Stimulated activated CD4-positive, alpha-beta T cell treated with anti-CD3 and anti-CD28 coated beads, TNF-alpha, amount 100 ng/mL, for 4 hours (primary cell): ENCODE results near the gene GPRC5C.

Experiments used
- DNase-seq, 3 experiments: peaks; one replicate each; pipeline ENCODE4 v3.0.0-alpha.2; 2020; ENCODE audit warnings: low read depth in 3 of 3

GPRC5C gene

GRCh38 chr17:74452033-74452840 is 20.3 kb downstream of the GPRC5C start:
- DNase-seq, result no peak

GRCh38 chr17:74452841-74453661 is 21.2 kb downstream of the GPRC5C start:
- DNase-seq, result no peak

- peak; percentile 25 to 48 (median 34) for DNase-seq
Observed at GRCh38 chr17:74453665-74454196, 21.8 kb downstream of the GPRC5C start.

- DNase-seq, result no peak
Observed at GRCh38 chr17:74454197-74455024, 22.5 kb downstream of the GPRC5C start.

GRCh38 chr17:74455025-74455545 is 23.2 kb downstream of the GPRC5C start:
- DNase-seq, result no peak

- no peak for DNase-seq
Observed at GRCh38 chr17:74455821-74456220, 23.9 kb downstream of the GPRC5C start.

- peak; percentile 44 to 52 (median 52) for DNase-seq
Observed at GRCh38 chr17:74457146-74457819, 25.4 kb downstream of the GPRC5C start.

GRCh38 chr17:74457820-74458166 is 25.9 kb downstream of the GPRC5C start:
- DNase-seq, result no peak

- DNase-seq, result no peak
Observed at GRCh38 chr17:74458835-74459234, 26.9 kb downstream of the GPRC5C start.

- DNase-seq, result no peak
Observed at GRCh38 chr17:74459622-74460021, 27.7 kb downstream of the GPRC5C start.

- no peak for DNase-seq
Observed at GRCh38 chr17:74460241-74460640, 28.4 kb downstream of the GPRC5C start.

GRCh38 chr17:74460996-74461395 is 29.1 kb downstream of the GPRC5C start:
- no peak for DNase-seq

GRCh38 chr17:74461611-74462010 is 29.7 kb downstream of the GPRC5C start:
- DNase-seq, result no peak

GRCh38 chr17:74464730-74465377 is 33.0 kb downstream of the GPRC5C start:
- no peak for DNase-seq

GRCh38 chr17:74465378-74466110 is 33.7 kb downstream of the GPRC5C start:
- no peak for DNase-seq

- no peak for DNase-seq
Observed at GRCh38 chr17:74466111-74466827, 34.4 kb downstream of the GPRC5C start, which contains the start of gene CD300A. Gene CD300A, plus strand, starts transcription at chr17:74466634. Its CDS starts 70 bp downstream, at chr17:74466704.

- DNase-seq, result no peak
Observed at GRCh38 chr17:74466828-74467184, 34.9 kb downstream of the GPRC5C start.

- DNase-seq, result no peak
Observed at GRCh38 chr17:74467221-74467951, 35.5 kb downstream of the GPRC5C start.
